ENCODE data around the gene E2F1. TPM values are rescaled to one million over a fixed set of nuclear protein-coding genes. Genes with fewer than 3 reads are reported as not detected.
A peak's percentile ranks its signal among the peaks of the same experiment; 100 is the strongest.

E2F1 gene
- total and polyA plus RNA-seq, 2 experiments from 2014 or later = 12.1 to 42.6 TPM

DNA sequence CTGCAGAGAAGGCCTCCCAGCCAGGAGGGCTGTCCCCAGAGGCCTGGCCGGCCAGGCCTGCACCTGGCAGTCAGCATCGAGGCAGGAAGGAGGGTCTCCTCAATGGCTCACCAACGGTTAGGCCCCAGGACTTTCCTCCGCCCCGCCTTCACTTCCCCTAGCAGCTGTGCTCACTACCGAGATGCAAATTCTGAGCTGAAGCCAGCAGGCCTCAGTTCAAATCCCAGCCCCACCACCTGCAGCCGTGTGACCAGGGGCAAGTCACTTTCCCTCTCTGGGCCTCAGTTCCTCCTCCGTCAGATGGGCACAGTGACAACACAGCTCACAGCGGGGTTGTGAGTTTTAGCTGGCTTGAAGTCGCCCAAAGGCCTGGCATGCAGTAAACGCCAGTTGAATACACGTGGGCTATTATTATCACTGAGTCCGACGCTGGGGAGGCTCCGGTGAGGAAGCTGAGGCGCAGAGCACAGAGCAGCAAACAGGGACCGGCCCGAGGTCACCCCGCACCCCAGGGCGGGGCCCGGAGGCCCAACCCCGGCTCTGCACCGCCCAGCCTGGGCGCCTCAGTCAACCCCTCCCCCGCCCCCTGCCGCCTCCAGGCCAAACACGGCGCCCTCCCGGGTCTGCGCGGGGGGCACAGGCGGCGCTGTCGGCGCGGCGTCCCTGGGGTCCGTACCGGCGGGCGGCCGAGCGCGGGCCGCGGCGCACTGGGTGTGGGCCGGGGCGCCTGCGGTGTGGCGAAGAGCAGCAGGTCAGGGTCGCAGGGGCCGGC is 671 bp downstream of the E2F1 start:
- peaks cover 10% of the 10 kb centered on the region; the same call in 1 of the 2 replicates for H3K4me1 ChIP-seq (ENCODE audit: insufficient read depth)
- Mint-ChIP-seq H3K27me3 (ENCODE audit: insufficient read depth, low read depth, poor library complexity) (peaks cover 11% of the 10 kb centered on the region), H3K4me1 (peaks cover 26% of the 10 kb centered on the region), H3K9me3 (no peaks in the 10 kb centered on the region; the same call in 2 of the 3 replicates), H3K4me3 (peak overlapping the region; percentile 88), H3K36me3 (ENCODE audit: low read depth) (0 out of 3 replicates have a peak, but pooled peaks cover 2% of the 10 kb centered on the region), H3K27ac (peak overlapping the region; percentile 90)
- H4K20me1 ChIP-seq (replicated peaks; ENCODE audit: insufficient read depth) = peaks cover 25% of the 10 kb centered on the region; the same call in 1 of the 2 replicates
- no peak overlapping the region for H3K27ac ChIP-seq (ENCODE audit: low read depth)
- H3F3A ChIP-seq (replicated peaks; ENCODE audit: low read depth) = 0 out of 2 replicates have a peak, but pooled peaks cover 2% of the 10 kb centered on the region
- H3K79me2 ChIP-seq (replicated peaks; ENCODE audit: insufficient read depth) = peaks cover 39% of the 10 kb centered on the region
- H2AFZ ChIP-seq = no peak overlapping the region
- TF ChIP-seq, protein P1, sequence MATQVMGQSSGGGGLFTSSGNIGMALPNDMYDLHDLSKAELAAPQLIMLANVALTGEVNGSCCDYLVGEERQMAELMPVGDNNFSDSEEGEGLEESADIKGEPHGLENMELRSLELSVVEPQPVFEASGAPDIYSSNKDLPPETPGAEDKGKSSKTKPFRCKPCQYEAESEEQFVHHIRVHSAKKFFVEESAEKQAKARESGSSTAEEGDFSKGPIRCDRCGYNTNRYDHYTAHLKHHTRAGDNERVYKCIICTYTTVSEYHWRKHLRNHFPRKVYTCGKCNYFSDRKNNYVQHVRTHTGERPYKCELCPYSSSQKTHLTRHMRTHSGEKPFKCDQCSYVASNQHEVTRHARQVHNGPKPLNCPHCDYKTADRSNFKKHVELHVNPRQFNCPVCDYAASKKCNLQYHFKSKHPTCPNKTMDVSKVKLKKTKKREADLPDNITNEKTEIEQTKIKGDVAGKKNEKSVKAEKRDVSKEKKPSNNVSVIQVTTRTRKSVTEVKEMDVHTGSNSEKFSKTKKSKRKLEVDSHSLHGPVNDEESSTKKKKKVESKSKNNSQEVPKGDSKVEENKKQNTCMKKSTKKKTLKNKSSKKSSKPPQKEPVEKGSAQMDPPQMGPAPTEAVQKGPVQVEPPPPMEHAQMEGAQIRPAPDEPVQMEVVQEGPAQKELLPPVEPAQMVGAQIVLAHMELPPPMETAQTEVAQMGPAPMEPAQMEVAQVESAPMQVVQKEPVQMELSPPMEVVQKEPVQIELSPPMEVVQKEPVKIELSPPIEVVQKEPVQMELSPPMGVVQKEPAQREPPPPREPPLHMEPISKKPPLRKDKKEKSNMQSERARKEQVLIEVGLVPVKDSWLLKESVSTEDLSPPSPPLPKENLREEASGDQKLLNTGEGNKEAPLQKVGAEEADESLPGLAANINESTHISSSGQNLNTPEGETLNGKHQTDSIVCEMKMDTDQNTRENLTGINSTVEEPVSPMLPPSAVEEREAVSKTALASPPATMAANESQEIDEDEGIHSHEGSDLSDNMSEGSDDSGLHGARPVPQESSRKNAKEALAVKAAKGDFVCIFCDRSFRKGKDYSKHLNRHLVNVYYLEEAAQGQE (IDR thresholded peaks at IDR 0.05; ENCODE audit: unreplicated experiment) = no peak
- TF ChIP-seq, protein P2, sequence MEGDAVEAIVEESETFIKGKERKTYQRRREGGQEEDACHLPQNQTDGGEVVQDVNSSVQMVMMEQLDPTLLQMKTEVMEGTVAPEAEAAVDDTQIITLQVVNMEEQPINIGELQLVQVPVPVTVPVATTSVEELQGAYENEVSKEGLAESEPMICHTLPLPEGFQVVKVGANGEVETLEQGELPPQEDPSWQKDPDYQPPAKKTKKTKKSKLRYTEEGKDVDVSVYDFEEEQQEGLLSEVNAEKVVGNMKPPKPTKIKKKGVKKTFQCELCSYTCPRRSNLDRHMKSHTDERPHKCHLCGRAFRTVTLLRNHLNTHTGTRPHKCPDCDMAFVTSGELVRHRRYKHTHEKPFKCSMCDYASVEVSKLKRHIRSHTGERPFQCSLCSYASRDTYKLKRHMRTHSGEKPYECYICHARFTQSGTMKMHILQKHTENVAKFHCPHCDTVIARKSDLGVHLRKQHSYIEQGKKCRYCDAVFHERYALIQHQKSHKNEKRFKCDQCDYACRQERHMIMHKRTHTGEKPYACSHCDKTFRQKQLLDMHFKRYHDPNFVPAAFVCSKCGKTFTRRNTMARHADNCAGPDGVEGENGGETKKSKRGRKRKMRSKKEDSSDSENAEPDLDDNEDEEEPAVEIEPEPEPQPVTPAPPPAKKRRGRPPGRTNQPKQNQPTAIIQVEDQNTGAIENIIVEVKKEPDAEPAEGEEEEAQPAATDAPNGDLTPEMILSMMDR (conservative IDR thresholded peaks at IDR 0.05; ENCODE audit: low read depth in 2 of 2) = no peak
- TF ChIP-seq STAT1 (IDR thresholded peaks at IDR 0.05; ENCODE audit: unreplicated experiment) (no peak), NANOG (IDR thresholded peaks at IDR 0.05; ENCODE audit: borderline replicate concordance) (no peak)
- H3K27me3 ChIP-seq (ENCODE audit: insufficient read depth) = no peaks in the 10 kb centered on the region
- peak overlapping the region; percentile 88 for H3K4me3 ChIP-seq
- peak; percentile 64 for DNase-seq (ENCODE audit: low spot score)
- no peaks in the 10 kb centered on the region for H3K9me2 ChIP-seq (ENCODE audit: insufficient read depth)
- peak; percentile 23 for ATAC-seq
- H3K4me2 ChIP-seq = peak overlapping the region; percentile 98
- H3K36me3 ChIP-seq (ENCODE audit: insufficient read depth) = no peaks in the 10 kb centered on the region

DNA sequence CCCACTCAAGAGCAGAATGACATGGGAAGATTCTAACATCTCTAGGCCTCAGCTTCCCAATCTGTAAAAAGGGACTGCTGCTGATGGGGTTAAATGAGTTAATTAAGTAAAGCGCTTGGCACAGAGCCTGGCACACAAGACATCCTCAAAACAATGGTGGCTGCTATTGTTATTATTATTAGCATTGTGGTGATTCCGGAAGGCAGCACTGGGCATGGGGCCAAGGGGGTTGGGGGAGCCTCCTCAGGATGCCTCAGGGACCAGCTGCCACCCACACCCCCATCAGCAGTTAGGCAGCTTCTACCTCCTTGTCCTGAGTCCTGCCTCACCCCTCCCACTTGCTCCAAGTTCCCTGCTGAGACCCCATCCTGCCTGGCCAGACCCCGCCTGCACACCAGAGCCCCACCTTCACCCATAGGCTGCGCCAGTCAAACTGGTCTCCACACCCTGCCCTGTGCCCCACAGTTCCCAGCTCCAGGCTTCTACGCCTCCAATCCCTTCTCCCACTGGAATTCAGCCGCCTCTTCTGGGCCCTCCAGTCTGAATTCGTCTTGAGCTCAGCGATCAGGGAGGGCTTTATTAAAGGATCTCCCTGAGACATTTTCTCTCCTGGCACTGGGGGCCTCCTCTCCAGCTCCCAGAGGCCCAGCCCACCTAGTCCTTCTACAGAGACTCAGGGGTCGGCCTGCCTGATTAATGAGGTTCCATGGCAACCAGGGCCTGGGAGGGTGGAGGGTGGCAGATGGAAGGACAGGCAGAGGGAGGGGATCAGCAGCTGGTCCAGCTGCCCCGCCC is 1.5 kb downstream of the E2F1 start:
- H3K9me3 Mint-ChIP-seq = no peaks in the 10 kb centered on the region; the same call in 2 of the 3 replicates
- peaks cover 3% of the 10 kb centered on the region; the same call in 1 of the 3 replicates for H3K36me3 Mint-ChIP-seq (ENCODE audit: low read depth)
- H3K4me1 Mint-ChIP-seq = peaks cover 22% of the 10 kb centered on the region
- peak overlapping the region; percentile 88 for H3K4me3 ChIP-seq
- H3K79me2 ChIP-seq (replicated peaks; ENCODE audit: insufficient read depth) = peaks cover 39% of the 10 kb centered on the region
- H3K27ac Mint-ChIP-seq = peak overlapping the region; percentile 80
- H3K9me2 ChIP-seq (ENCODE audit: insufficient read depth) = no peaks in the 10 kb centered on the region
- TF ChIP-seq, protein P2 (conservative IDR thresholded peaks at IDR 0.05; ENCODE audit: low read depth in 2 of 2) = no peak
- TF ChIP-seq POLR2AphosphoS5 (IDR thresholded peaks at IDR 0.05; ENCODE audit: low read depth) = 0 out of 2 replicates have a peak, but pooled peaks have one; percentile 36
- H2AFZ ChIP-seq = no peak overlapping the region
- H3K4me3 Mint-ChIP-seq = peak overlapping the region; percentile 88
- peak overlapping the region; percentile 78; the same call in 1 of the 2 replicates for H3K27ac ChIP-seq (ENCODE audit: low read depth)
- DNase-seq (ENCODE audit: low spot score) (peak; percentile 65), ATAC-seq (peak; percentile 31)
- H3K27me3 ChIP-seq (ENCODE audit: insufficient read depth) = no peaks in the 10 kb centered on the region
- H3K4me2 ChIP-seq = peak overlapping the region; percentile 98
- 0 out of 2 replicates have a peak, but pooled peaks cover 2% of the 10 kb centered on the region for H3F3A ChIP-seq (replicated peaks; ENCODE audit: low read depth)
- peaks cover 10% of the 10 kb centered on the region; the same call in 1 of the 2 replicates for H3K4me1 ChIP-seq (ENCODE audit: insufficient read depth)
- H3K27me3 Mint-ChIP-seq (ENCODE audit: insufficient read depth, low read depth, poor library complexity) = peaks cover 9% of the 10 kb centered on the region
- H3K36me3 ChIP-seq (ENCODE audit: insufficient read depth) = no peaks in the 10 kb centered on the region
- H4K20me1 ChIP-seq (replicated peaks; ENCODE audit: insufficient read depth) = peaks cover 25% of the 10 kb centered on the region; the same call in 1 of the 2 replicates
